ENCODE results near the gene TRIM66. TPM values are rescaled to one million over a fixed set of nuclear protein-coding genes. Genes with fewer than 3 reads are reported as not detected.

The TRIM66 gene
- total and polyA plus RNA-seq, 2 experiments from 2014 or later = 1.0 to 3.3 TPM

DNA sequence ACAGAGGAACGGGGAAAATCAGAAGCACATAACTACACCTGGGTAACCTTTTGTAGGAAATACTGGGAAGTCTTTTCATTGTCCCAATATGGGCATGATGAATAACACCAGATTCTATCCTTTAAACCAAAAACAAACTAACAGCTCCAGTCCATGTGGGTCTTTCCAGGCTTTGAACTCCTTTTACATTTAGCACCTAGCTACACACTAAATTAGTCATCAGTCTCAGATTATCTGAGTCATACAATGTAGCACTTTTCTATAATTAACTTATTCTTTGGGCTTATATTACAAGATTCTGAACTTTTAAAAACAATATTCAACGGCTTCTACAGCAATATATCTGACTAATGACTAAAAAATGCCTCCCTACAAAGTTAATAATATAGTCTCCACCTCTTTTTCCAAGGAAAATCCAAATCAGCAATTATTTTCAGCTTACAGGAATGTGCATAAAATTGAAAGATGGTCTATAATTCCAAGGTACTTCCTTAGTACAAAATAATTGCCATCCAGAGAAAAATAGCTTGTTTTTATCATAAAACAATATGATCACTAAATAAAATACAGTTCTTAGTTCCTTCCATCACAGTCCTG is 114.8 kb downstream of the TRIM66 start:
- no peaks in the 10 kb centered on the region for H3K27me3 ChIP-seq (ENCODE audit: insufficient read depth)
- no peak overlapping the region for H3K4me3 ChIP-seq
- Mint-ChIP-seq H3K27me3 (ENCODE audit: insufficient read depth, low read depth, poor library complexity) (peaks cover 9% of the 10 kb centered on the region), H3K9me3 (no peaks in the 10 kb centered on the region), H3K4me3 (no peak overlapping the region), H3K36me3 (ENCODE audit: low read depth) (no peaks in the 10 kb centered on the region), H3K4me1 (no peaks in the 10 kb centered on the region), H3K27ac (no peak overlapping the region)
- ATAC-seq (no peak), DNase-seq (ENCODE audit: low spot score) (no peak)
- TF ChIP-seq EZH2 (IDR thresholded peaks at IDR 0.05; ENCODE audit: low read depth, unreplicated experiment) = no peak
- TF ChIP-seq NANOG (IDR thresholded peaks at IDR 0.05; ENCODE audit: borderline replicate concordance) = no peak
- TF ChIP-seq, protein P1, sequence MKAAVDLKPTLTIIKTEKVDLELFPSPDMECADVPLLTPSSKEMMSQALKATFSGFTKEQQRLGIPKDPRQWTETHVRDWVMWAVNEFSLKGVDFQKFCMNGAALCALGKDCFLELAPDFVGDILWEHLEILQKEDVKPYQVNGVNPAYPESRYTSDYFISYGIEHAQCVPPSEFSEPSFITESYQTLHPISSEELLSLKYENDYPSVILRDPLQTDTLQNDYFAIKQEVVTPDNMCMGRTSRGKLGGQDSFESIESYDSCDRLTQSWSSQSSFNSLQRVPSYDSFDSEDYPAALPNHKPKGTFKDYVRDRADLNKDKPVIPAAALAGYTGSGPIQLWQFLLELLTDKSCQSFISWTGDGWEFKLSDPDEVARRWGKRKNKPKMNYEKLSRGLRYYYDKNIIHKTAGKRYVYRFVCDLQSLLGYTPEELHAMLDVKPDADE (IDR thresholded peaks at IDR 0.05) = no peak
- TF ChIP-seq ZNF331 (CRISPR knock-in tag; IDR thresholded peaks at IDR 0.05; ENCODE audit: low read depth) = no peak
- TF ChIP-seq POLR2AphosphoS5 (IDR thresholded peaks at IDR 0.05; ENCODE audit: low read depth) = no peak
- TF ChIP-seq EZH2phosphoT487 (IDR thresholded peaks at IDR 0.05; ENCODE audit: unreplicated experiment) = no peak
- no peak for TF ChIP-seq CREB1 (CRISPR knock-in tag; IDR thresholded peaks at IDR 0.05; ENCODE audit: low read depth)
- TF ChIP-seq, protein P2, sequence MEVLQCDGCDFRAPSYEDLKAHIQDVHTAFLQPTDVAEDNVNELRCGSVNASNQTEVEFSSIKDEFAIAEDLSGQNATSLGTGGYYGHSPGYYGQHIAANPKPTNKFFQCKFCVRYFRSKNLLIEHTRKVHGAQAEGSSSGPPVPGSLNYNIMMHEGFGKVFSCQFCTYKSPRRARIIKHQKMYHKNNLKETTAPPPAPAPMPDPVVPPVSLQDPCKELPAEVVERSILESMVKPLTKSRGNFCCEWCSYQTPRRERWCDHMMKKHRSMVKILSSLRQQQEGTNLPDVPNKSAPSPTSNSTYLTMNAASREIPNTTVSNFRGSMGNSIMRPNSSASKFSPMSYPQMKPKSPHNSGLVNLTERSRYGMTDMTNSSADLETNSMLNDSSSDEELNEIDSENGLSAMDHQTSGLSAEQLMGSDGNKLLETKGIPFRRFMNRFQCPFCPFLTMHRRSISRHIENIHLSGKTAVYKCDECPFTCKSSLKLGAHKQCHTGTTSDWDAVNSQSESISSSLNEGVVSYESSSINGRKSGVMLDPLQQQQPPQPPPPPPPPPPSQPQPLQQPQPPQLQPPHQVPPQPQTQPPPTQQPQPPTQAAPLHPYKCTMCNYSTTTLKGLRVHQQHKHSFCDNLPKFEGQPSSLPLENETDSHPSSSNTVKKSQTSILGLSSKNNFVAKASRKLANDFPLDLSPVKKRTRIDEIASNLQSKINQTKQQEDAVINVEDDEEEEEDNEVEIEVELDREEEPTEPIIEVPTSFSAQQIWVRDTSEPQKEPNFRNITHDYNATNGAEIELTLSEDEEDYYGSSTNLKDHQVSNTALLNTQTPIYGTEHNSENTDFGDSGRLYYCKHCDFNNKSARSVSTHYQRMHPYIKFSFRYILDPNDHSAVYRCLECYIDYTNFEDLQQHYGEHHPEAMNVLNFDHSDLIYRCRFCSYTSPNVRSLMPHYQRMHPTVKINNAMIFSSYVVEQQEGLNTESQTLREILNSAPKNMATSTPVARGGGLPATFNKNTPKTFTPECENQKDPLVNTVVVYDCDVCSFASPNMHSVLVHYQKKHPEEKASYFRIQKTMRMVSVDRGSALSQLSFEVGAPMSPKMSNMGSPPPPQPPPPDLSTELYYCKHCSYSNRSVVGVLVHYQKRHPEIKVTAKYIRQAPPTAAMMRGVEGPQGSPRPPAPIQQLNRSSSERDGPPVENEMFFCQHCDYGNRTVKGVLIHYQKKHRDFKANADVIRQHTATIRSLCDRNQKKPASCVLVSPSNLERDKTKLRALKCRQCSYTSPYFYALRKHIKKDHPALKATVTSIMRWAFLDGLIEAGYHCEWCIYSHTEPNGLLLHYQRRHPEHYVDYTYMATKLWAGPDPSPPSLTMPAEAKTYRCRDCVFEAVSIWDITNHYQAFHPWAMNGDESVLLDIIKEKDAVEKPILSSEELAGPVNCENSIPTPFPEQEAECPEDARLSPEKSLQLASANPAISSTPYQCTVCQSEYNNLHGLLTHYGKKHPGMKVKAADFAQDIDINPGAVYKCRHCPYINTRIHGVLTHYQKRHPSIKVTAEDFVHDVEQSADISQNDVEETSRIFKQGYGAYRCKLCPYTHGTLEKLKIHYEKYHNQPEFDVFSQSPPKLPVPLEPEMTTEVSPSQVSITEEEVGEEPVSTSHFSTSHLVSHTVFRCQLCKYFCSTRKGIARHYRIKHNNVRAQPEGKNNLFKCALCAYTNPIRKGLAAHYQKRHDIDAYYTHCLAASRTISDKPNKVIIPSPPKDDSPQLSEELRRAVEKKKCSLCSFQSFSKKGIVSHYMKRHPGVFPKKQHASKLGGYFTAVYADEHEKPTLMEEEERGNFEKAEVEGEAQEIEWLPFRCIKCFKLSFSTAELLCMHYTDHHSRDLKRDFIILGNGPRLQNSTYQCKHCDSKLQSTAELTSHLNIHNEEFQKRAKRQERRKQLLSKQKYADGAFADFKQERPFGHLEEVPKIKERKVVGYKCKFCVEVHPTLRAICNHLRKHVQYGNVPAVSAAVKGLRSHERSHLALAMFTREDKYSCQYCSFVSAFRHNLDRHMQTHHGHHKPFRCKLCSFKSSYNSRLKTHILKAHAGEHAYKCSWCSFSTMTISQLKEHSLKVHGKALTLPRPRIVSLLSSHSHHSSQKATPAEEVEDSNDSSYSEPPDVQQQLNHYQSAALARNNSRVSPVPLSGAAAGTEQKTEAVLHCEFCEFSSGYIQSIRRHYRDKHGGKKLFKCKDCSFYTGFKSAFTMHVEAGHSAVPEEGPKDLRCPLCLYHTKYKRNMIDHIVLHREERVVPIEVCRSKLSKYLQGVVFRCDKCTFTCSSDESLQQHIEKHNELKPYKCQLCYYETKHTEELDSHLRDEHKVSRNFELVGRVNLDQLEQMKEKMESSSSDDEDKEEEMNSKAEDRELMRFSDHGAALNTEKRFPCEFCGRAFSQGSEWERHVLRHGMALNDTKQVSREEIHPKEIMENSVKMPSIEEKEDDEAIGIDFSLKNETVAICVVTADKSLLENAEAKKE (CRISPR knock-in tag; IDR thresholded peaks at IDR 0.05) = no peak
- H3K4me2 ChIP-seq = no peak overlapping the region
- H3K36me3 ChIP-seq (ENCODE audit: insufficient read depth) = no peaks in the 10 kb centered on the region
- H3K79me2 ChIP-seq (replicated peaks; ENCODE audit: insufficient read depth) = no peaks in the 10 kb centered on the region; the same call in 1 of the 2 replicates
- no peak overlapping the region for H3K27ac ChIP-seq (ENCODE audit: low read depth)
- H3K4me1 ChIP-seq (ENCODE audit: insufficient read depth) = no peaks in the 10 kb centered on the region
- no peaks in the 10 kb centered on the region for H3F3A ChIP-seq (replicated peaks; ENCODE audit: low read depth)
- no peaks in the 10 kb centered on the region for H3K9me2 ChIP-seq (ENCODE audit: insufficient read depth)
- no peaks in the 10 kb centered on the region for H4K20me1 ChIP-seq (replicated peaks; ENCODE audit: insufficient read depth)
- H2AFZ ChIP-seq = no peak overlapping the region
